Ureter (tissue), 1 donor: Measurements from ENCODE around the gene XYLB. TPM values are rescaled to one million over a fixed set of nuclear protein-coding genes. Genes with fewer than 3 reads are reported as not detected.

Experiments used
- DNase-seq: peaks from one replicate; pipeline ENCODE4 v3.0.0-alpha.2; 2020; ENCODE audit warnings: low spot score
- total RNA-seq: library from RNA; stranded (reverse); gene quantifications from one replicate; pipeline ENCODE4 v1.2.4, GENCODE V29; 2023
- donor health status: DM: yes; HTN: yes; CAD: no.

Gene XYLB
- total RNA-seq, 1 donor from 2014 or later = 19.3 TPM

DNA sequence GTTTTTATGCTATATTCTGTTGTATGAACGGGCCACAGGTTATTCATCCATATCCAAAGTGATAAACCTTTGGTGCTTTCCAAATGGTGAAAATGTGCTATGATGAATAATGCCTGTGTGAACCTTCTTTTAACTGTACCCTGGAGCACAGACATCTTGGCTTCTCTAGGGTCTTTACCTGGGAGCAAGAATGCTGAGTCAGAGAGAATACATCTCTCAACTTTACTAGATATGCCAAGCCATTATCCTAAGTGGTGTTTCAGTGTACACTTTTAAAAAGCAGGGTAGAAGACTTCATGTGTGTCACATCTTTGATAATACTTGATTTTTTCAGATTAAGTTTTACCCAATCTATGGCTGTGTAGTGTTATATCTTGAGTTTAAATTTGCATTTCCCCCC lies 23.5 kb upstream of the XYLB start:
- DNase-seq = no peak

DNA sequence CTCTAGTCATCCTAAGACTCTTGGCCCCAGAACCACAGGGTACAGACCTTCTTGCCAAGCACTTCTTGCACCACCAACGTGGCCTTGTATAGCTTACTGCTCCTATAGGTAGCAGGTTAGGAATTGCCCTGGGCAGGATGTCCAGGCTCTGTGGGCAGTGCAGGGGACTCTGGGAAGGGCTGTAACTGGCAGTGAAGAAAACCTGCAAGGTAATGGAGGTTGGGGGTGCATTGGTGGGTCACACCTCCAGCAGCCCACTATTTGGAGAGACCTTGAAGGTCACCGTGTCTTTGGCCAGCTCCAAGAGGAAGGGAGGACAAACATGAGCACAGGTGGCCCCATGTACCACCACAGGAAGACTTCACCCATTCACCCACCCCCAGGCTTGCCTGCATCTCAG lies 21.3 kb upstream of the XYLB start:
- DNase-seq = peak; percentile 39

DNA sequence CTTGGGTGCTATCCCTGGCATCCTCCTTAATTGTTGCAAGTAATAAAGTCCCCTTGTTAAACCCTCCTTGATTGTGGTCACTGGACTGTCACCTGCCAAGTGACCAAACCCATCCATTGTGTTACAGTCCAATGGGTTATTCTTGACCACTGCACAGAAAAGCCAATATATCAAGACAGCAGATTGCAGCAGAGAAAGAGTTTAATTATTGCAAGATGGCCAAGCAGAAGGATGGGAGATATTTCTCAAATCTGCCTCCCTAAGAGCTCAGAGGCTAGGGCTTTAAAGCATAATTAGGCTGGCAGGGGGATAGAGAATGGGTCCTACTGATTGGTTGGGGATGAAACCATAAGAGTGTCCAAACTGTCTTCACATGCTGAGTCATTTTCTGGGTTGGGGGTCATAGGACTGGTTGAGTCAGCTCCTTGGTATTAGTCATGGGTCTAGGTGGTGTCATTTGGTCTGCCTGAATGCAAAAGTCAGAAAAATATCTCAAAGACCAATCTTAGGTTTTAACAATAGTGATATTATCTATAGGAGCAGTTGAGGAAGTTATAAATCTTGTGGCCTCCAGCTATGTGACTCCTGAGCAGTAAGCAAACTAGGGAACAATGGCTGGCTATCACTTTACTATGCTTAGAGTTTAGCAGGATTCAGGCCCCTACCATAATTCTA lies 19.1 kb upstream of the XYLB start:
- peak; percentile 3 for DNase-seq

DNA sequence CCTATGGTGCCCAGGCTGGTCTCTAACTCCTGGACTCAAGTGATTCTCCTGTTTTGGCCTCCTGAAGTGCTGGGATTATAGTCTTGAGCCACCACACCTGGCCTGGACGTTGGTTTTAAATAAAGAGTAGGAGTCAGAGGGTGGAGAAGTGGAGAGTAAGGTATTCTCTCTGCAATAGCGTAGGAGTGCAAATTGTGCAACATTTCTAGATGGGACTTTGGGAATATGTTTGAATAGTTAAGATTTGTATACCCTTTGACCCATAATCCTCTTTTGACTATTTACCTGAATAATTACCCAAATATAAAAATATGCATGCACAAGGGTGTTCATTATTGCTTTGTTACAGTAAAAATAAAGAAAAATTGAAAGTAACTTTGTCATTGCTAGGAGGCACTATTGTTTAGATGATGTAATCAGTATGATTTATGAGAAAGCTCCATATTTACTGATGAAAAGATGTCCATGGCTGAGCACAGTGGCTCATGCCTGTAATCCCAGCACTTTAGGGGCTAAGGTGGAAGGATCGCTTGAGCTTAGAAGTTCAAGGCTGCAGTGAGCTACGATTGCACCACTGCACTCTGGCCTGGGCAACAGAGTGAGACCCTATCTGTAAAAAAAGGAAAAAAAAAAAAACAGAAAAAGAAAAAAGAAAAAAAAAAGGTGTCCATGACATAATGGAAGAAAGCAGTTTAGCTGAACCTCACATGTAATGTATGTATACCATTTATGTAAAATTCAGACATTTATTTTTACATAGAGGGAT lies 15.1 kb upstream of the XYLB start:
- no peak for DNase-seq

DNA sequence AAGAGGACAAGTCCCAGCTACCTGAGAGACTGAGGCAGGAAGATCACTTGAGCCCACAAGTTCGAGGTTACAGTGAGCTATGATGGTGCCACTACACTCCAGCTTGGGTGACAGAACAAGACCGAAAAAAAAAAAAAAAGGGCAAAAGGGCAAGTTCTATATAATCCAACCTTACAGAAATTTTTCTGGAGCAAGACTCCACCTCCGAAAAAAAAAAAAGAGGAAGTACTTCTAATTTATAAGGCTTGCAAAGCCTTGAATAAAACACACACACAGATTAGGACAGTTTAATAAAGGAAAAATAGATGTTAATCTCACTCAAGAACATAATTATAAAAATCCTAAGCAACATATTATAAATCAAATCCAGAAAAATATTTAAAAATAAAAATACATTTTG lies 14.4 kb upstream of the XYLB start:
- no peak for DNase-seq

DNA sequence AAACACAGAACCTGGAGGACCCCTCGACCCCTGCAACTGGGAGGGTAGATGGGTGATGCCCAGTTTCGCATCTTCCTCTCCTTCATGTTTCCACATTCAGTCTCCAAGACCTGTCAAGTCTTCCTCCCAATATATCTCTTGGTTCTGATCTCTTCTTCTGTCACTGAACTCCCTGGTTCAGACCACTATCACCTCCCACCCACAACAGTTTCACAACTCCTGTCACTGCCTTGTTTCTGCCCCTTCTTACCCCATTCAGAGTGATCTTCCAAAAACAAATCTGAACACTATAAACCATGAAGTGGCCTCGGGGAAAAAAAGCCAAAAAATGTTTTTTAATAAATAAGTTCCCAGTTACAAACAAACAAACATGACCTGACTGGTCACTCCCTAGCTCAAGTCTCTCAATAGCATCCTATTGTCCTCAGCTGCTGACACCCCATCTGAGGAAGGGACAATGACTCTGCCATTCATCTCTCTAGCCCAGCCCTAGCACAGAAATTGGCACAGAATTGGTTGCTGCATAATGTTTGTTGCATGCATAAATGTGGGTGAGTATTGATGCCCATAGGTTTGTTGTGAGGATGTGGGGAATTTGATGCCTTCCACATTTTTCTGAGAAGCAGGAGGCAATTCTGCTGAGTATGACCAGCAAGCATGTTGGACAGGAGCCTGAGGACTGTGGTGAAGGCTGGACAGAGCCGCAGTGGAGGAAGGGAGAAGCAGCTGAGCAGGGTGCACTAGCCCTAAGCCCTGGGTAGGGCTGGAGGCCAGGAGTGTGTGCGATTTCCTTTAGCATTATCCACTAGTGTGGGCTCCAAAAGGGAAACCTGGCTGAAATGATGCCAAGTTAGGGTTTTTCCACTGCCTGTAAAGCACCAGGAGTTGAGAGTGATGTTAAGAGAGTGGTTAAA lies 12.2 kb upstream of the XYLB start:
- no peak for DNase-seq

DNA sequence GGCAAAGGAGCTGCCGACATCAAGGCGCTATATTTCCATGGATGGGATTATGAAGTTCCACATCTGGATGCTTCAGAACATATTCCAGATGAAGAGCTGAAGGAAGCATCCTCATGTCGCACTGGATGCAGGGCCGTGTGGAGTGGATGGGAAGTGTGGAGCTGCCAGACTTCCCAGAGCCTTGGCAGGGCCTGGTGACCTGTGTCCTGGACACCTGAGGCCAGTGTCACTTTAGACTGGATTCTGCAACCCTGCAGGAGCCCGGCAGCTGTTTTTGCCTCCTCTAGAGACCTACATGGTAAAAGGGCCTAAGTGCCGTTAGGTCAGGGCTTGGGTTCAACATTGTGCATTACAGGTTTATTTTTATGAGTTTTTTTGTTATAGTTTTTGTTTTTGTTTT lies 11.3 kb upstream of the XYLB start:
- DNase-seq = no peak

DNA sequence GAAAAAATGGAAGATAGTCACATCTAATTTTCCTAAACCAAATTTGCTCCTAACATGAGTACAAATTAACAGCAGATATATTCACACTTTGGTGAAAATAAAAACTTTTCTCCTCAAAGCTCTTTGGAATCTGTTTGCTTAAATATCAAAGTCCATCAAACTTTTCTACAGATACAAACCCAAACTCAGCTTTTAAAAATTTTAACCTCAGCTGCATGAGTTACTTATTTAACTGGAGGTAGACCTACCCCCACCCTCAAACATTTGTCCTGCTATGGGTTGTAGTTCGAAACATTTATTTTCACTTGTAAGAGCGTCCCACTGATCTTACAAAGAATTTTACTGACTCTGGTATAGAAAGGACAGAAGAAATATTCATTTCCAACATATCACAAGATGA lies 8.9 kb upstream of the XYLB start:
- no peak for DNase-seq

DNA sequence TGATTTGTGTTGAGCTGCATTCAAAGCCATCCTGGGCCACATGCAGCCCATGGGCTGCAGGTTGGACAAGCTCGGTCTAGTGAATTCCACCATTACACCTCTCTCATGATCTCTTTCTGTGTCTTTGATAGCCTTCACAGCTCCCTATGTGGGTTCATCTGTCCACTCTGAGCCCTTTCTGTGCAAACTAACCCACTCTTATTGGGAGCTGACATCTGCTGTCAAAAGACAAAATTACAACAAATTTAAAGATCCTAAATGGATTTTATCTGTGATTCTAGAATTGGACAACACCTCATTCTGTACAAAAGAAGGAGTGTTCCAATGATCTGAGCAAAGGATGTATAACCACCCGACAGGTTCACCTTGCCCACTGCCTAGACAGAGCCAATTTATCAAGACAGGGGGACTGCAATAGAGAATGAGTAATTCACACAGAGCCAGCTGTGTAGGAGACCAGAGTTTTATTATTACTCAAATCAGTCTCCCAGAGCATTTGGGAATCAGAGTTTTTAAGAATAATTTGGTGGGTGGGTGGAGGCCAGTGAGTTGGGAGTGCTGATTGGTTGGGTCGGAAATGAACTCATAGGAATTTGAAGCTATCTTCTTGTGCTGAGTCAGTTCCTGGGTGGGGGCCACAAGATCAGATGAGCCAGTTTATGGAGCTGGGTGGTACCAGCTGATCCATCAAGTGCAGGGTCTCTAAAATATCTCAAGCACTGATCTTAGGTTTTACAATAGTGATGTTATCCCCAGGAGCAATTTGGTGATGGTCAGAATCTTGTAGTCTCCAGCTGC lies 2.6 kb upstream of the XYLB start:
- no peak for DNase-seq

DNA sequence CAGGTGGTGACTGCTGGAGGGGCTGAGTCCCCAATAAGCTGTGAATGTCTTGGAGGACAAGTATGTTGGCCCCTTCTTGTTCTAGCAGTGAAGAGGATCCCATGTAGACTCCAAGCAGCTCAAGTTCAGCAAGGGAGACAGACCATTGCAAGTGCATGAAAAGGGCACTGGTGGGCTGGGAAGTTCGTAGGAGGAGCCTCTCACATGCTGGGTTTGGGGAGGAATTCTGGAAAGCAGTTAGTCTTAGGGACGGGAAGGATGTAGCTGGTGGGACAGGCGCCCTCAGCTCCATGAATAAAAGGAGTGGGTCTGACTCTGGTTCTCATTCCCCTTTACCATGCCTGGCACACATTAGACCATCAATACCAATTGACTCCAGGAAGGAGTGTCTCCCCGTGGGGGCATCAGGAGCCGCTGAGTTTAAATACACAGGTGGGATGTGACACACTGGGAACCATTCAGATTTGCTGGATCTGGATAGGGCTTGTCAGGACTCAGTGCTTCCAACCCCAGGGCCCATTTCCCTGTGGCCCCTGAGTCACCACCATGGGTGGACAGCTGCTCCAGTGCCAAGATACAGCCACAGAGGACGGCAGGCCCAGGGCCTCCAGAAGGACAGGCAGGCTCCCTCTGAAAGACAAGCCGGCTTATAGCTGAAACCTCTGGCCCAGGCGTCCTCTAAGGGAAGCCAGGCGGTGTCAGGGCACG lies 552 bp upstream of the XYLB start:
- DNase-seq = no peak

DNA sequence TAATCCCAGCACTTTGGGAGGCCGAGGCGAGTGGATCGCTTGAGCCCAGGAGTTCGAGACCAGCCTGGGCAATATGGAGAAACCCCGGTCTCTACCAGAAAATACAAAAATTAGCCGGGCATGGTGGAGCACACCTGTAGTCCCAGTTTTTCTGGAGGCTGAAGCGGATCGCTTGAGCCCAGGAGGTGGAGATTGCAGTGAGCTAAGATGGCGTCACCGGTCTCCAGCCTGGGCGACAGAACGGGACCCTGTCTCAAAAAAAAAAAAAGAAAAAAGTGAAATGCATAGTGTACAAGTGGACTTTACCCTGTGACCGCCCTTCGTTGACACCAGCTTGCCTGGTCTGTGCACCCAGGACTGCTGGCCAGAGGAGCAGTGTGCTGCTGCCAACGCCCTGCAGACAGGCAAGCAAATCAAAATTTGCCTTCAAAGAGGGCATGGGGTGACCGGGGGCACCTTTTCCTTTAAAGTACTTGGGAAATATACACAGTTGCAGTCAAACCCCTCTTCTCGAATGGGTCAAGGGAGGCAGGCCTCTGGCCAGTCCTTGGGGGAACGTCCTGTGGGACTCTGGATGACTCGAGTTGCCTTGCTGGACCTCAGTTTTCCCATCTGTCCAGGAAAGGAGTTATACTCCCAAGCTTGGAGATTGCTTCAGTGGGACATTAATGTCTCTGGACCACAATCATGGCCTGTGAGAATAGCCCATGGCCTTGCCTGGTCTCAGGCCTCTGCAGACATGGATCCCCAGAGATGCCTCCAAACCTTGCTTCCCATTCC lies 1.0 kb downstream of the XYLB start:
- no peak for DNase-seq

DNA sequence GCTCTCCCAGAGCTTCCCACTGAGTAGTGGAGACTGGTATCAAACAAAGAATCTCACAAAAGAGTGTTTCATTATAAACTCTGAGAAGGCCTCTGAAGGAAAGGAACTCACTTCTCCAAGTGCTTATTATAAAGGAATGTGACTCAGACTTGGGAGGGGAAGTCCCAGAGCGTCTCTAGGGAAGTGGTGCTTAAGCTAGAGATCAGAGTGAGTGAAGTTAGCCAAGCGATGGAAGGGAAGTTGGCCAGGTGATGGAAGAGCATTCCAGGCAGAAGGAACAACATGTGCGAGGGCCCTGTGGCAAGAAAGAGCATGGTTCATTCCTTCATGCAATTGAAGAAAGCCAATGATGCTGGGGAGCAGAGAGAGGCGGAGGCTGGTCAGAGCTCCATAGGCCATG lies 2.3 kb downstream of the XYLB start:
- no peak for DNase-seq

DNA sequence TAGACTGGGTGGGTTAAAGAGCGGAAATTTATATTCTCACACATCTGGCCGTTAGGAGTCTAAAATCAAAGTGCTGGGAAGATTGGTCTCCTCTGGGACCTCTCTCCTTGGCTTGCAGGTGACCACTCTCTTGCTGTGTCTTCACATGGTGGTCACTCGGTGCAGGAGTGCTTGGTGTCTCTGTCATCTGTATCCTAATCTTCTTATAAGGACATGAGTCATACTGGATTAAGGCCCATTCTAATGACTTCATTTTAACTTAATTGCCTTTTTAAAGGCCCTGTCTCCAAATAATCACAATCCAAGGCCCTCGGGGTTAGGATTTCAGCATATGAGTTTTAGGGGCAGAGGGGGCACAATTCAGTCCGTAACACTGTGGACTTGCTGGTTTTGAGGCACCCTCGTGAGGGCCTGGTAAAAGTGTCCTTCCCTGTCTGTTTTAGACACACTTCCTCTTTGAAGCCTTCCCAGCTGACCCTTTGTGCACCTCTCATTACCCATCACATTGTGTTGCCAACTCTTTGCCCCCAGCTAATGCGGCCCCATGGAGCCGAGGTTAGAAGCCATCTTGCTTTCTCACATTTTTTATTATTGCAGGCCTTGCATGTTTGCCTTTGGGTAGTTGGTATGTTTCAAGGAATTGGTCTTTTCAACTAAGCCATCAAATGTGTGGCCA lies 3.2 kb downstream of the XYLB start:
- no peak for DNase-seq

DNA sequence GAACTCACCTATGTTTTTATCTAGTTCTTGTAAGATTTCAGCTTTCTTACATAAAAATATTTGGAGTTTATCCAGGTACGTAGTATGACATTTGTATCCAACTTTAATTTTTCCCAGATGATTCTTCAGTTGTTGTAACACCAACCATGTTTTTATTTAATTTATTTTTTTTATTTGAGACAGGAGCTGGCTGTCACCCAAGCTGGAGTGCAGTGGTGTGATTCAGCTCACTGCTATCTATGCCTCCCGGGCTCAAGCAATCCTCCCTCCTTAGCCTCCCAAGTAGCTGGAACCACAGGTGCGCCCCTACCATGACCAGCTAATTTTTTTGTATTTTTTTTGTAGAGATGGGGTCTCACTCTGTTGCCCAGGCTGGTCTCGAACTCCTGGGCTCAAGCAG lies 6.6 kb downstream of the XYLB start:
- no peak for DNase-seq

DNA sequence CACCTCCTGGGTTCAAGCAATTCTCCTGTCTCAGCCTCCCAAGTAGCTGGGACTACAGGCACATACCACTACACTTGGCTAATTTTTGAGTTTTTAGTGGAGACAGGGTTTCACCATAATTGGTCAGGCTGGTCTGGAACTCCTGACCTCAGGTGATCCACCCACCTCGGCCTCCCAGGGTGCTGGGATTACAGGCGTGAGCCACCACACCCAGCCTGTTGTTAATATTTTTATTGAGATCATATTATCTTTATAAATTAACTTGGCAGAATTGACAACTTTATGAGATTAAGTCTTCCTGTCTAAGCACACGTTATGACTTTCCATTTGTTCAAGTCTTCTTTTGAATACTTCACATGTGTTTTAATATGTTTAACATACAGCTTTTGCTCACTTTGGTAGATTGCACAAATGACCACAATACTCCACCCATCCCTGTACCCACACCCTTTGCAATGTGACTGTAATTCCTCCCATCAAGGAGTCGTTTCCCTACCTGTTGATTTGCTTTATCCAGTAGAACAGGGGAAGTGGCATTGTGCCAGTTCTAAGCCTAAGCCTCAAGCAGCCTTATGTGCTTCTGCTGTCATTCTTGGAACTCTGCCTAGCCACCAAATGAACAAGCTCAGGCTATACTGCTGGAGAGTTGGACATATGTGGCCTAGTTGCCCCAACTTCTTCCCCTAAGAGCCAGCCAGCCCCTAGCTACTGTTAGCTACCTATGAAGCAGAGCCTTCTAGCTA lies 8.2 kb downstream of the XYLB start:
- DNase-seq = no peak

DNA sequence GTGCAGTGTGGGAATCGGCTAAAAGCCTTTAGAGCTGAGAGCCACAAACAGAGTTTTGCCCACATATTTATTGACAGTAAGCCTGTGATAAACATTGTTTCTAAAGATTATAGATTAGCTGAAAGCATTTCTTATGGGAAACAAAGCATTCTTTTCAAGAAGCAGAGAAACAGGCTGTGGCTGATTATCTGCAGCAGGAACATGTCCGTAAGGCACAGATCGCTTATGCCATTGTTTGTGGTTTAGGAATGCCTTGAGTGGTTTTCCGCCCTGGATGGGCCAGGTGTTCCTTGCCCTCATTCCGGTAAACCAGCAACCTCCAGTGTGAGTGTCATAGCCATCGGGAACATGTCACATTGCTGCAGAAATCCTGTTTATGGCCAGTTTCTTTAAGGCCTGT lies 12.5 kb downstream of the XYLB start:
- DNase-seq = no peak

DNA sequence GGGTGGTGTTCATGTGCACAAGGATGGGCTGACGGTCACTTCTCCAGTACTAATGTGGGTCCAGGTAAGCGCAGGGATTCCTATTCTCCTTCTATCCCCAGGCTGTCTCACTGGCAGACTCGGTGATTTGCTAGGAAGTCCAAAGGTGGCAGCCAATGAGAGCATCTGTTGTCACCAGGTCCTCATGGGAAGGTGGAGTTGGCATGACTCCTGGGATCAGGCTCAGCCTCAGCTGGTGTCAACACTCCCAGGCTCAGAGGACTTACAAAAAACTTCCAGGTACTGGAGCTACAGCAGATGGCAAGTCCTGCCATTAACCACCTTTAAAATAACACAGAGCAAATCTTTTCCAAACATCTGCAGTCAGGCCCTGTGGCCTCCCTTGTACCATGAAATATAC lies 13.8 kb downstream of the XYLB start:
- no peak for DNase-seq

DNA sequence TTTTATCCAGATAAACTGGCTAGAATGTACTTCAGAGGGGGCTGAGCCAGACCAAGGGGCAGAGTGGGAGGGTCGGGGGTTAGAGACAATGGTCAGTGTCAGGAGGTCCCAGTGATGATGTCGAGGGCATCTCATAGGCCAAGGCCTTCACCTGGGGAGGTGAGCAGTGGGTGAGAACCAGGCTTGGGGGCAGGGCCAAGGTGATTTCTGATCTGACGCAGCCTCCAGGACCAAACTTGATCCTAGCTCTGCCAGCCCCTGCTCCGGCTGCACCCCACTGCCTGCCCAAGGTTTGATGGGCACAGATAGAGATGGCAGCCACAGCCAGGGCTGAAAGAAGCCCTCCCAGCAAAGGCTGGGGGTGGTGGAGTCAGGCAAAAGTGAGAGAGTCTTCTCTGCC lies 14.9 kb downstream of the XYLB start:
- no peak for DNase-seq

DNA sequence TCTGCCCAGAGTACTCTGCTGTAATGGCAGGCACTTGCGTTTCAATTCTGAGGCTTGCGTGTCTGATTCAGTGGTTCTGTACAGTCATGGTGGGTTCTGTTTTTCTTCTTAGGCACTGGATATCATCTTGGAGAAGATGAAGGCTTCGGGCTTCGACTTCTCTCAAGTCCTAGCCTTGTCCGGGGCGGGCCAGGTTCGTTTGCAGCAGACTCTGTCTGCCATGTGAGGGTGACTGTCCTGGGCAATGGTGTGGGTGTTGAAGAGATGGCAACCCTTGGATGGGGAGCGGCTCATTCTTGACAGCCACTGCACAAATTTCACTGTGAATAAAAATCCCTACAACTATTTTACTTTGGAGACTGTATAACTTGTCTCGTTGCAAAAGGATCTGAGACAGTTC lies 16.2 kb downstream of the XYLB start:
- DNase-seq = no peak
